ENCODE data around the gene QRICH2.

QRICH2 gene

DNA sequence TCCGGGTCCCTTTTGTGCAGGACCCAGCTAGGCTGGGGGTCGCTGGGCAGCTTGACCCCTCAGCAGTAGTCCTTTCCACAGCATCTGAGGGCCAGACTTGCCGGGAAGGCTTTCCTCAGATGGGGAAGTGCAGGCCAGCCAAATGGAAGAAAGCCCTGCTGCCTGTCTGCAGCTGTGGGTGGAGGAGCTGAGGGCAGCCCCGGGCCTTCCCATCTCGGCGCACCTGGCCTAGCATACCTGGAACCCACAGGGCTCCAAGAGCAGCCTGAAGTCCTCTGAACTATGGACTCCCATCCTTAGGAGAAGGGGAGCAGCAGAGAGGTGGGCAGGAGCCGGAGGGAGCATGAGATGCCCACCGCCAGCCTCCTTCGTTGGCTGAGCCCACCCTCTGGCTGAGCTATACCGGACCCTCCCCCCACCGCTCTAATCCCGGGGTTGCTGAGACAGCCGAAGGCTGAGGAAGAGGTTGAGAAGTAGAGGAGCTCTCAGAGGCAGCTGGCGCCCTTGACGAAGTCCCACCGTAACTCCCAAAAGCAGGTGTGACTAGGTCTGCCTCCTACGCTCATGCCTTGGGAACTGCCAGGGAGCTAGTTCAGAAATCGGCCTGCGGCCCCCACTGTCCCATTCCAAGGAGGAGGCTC, 29.7 kb downstream of the QRICH2 start:
- no peak overlapping the region for H3K9ac ChIP-seq (ENCODE audit: low read depth, low read length, poor library complexity, severe bottlenecking)
- no peaks in the 10 kb centered on the region for H4K20me1 ChIP-seq (ENCODE audit: insufficient read depth, low read length, poor library complexity, severe bottlenecking)
- no peaks in the 10 kb centered on the region for H3K27me3 ChIP-seq (ENCODE audit: insufficient read depth, low read length, poor library complexity, severe bottlenecking)
- H2AFZ ChIP-seq (ENCODE audit: low read length), result no peak overlapping the region
- no peaks in the 10 kb centered on the region for H3K4me1 ChIP-seq (ENCODE audit: insufficient read depth, low read length, poor library complexity, severe bottlenecking)
- no peaks in the 10 kb centered on the region for H3K9me2 ChIP-seq (replicated peaks; ENCODE audit: low read depth, low read length)
- H3K9me3 ChIP-seq (ENCODE audit: insufficient read depth, low read depth, low read length), result no peaks in the 10 kb centered on the region
- H3K79me2 ChIP-seq (ENCODE audit: insufficient read depth, low read length), result no peaks in the 10 kb centered on the region
- no peaks in the 10 kb centered on the region for H3K36me3 ChIP-seq (ENCODE audit: insufficient read depth, low read length)
- H3K4me3 ChIP-seq (ENCODE audit: low read length, poor library complexity, severe bottlenecking), result no peak overlapping the region
- H3K4me2 ChIP-seq (ENCODE audit: low read depth, low read length, poor library complexity, severe bottlenecking), result no peak overlapping the region
- H3F3A ChIP-seq (ENCODE audit: low read depth), result no peaks in the 10 kb centered on the region
- TF ChIP-seq CTCF (conservative IDR thresholded peaks at IDR 0.05; ENCODE audit: low read length), result no peak
- no peak for TF ChIP-seq EZH2phosphoT487 (IDR thresholded peaks at IDR 0.05; ENCODE audit: borderline replicate concordance)

GRCh38 chr17:76277300-76278267, 30.5 kb downstream of the QRICH2 start:
- Histone ChIP-seq H3K4me2 (ENCODE audit: low read depth, low read length, poor library complexity, severe bottlenecking) (no peak overlapping the region), H3K79me2 (ENCODE audit: insufficient read depth, low read length) (no peaks in the 10 kb centered on the region), H3K27me3 (ENCODE audit: insufficient read depth, low read length, poor library complexity, severe bottlenecking) (no peaks in the 10 kb centered on the region), H3K36me3 (ENCODE audit: insufficient read depth, low read length) (no peaks in the 10 kb centered on the region), H3F3A (ENCODE audit: low read depth) (no peaks in the 10 kb centered on the region), H3K4me3 (ENCODE audit: low read length, poor library complexity, severe bottlenecking) (no peak overlapping the region), H3K4me1 (ENCODE audit: insufficient read depth, low read length, poor library complexity, severe bottlenecking) (no peaks in the 10 kb centered on the region), H3K9me3 (ENCODE audit: insufficient read depth, low read depth, low read length) (no peaks in the 10 kb centered on the region), H4K20me1 (ENCODE audit: insufficient read depth, low read length, poor library complexity, severe bottlenecking) (no peaks in the 10 kb centered on the region), H2AFZ (ENCODE audit: low read length) (no peak overlapping the region), H3K9me2 (replicated peaks; ENCODE audit: low read depth, low read length) (no peaks in the 10 kb centered on the region), H3K9ac (ENCODE audit: low read depth, low read length, poor library complexity, severe bottlenecking) (no peak overlapping the region)
- TF ChIP-seq CTCF (conservative IDR thresholded peaks at IDR 0.05; ENCODE audit: low read length) (no peak), EZH2phosphoT487 (IDR thresholded peaks at IDR 0.05; ENCODE audit: borderline replicate concordance) (no peak)

DNA sequence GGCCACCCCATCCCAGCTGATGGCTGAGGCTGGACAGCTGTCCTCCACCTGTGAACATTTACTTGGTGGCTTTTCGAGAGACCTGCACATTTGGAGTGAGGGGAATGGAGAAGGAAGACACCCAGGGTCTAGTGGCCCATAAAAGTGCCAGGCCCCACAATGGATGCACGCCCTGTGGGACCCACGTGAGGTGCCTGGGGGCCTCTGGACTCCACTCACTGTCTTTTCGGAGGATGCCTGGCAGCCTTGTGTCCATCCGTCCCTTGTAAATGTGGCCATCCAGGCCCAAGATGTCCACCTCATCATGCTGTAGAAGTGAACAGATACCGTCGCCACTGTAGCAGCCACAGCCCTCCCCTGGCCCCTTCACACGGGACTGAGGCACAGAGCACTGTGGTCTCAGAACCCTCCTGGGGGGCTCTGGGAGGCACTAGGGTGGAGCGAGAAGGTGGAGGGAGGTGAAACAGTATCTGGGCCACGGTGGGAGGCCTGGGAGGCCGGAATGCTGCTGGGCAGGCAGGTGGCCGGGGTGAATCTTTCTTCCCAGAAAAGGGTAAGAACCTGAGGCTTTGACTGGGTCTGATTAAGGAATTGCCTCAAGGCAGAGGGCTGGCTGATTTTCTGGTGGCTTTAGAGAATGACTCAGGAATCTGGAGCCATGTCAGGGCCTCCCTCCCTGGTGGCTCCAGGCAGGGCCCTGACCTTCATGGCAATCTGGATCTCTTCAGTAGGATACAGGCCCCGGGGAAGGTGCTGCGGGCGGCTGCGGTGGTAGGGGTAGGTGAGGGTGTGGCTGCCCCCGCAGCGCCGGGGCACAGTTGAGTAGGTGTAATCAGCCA, 31.4 kb downstream of the QRICH2 start:
- no peaks in the 10 kb centered on the region for H3K27me3 ChIP-seq (ENCODE audit: insufficient read depth, low read length, poor library complexity, severe bottlenecking)
- no peaks in the 10 kb centered on the region for H3F3A ChIP-seq (ENCODE audit: low read depth)
- H4K20me1 ChIP-seq (ENCODE audit: insufficient read depth, low read length, poor library complexity, severe bottlenecking), result no peaks in the 10 kb centered on the region
- H3K9ac ChIP-seq (ENCODE audit: low read depth, low read length, poor library complexity, severe bottlenecking), result no peak overlapping the region
- no peaks in the 10 kb centered on the region for H3K9me2 ChIP-seq (replicated peaks; ENCODE audit: low read depth, low read length)
- H3K4me3 ChIP-seq (ENCODE audit: low read length, poor library complexity, severe bottlenecking), result no peak overlapping the region
- TF ChIP-seq EZH2phosphoT487 (IDR thresholded peaks at IDR 0.05; ENCODE audit: borderline replicate concordance) (no peak), CTCF (conservative IDR thresholded peaks at IDR 0.05; ENCODE audit: low read length) (no peak)
- H3K79me2 ChIP-seq (ENCODE audit: insufficient read depth, low read length), result peaks cover under 1% of the 10 kb centered on the region; the same call in 1 of the 2 replicates
- no peaks in the 10 kb centered on the region for H3K36me3 ChIP-seq (ENCODE audit: insufficient read depth, low read length)
- H2AFZ ChIP-seq (ENCODE audit: low read length), result no peak overlapping the region
- no peaks in the 10 kb centered on the region for H3K4me1 ChIP-seq (ENCODE audit: insufficient read depth, low read length, poor library complexity, severe bottlenecking)
- H3K4me2 ChIP-seq (ENCODE audit: low read depth, low read length, poor library complexity, severe bottlenecking), result no peak overlapping the region
- no peaks in the 10 kb centered on the region for H3K9me3 ChIP-seq (ENCODE audit: insufficient read depth, low read depth, low read length)
